Lung (tissue), 13 donors: ENCODE measurements around the gene SCAMP1. TPM values are rescaled to one million over a fixed set of nuclear protein-coding genes. Genes with fewer than 3 reads are reported as not detected.

Experiments
- ATAC-seq: fragments of 200-7000 bp; cut with Tn5 transposase; one replicate; pipeline ENCODE4 v1.9.1; 2020; ENCODE audit warnings: moderate number of reproducible peaks; ENCODE audit not compliant: insufficient read depth, low FRiP score
- DNase-seq, 3 donors: peaks; one replicate each; pipeline ENCODE4 v3.0.0-alpha.2; 2013 to 2017
- H3K27ac ChIP-seq, 2 donors: one replicate each; pipeline ENCODE4 v1.5.1; 2013; ENCODE audit warnings: mild to moderate bottlenecking in 2 of 2, moderate library complexity in 2 of 2, control low read depth in 1 of 2, inconsistent platforms in 1 of 2, low read depth in 1 of 2, low read length in 1 of 2
- H3K27me3 ChIP-seq, 3 donors: one replicate each; pipeline ENCODE4 v1.5.1; 2013; ENCODE audit warnings: low read length in 2 of 3; ENCODE audit not compliant: control insufficient read depth in 3 of 3, insufficient read depth in 3 of 3
- H3K36me3 ChIP-seq, 4 donors: one replicate each; pipeline ENCODE4 v1.5.1; 2013; ENCODE audit warnings: low read length in 4 of 4, mild to moderate bottlenecking in 1 of 4, moderate library complexity in 1 of 4; ENCODE audit not compliant: control insufficient read depth in 4 of 4, insufficient read depth in 4 of 4
- H3K4me1 ChIP-seq, 5 donors: one replicate each; pipeline ENCODE4 v1.5.1; 2013; ENCODE audit warnings: low read length in 5 of 5, mild to moderate bottlenecking in 2 of 5, moderate library complexity in 1 of 5; ENCODE audit not compliant: control insufficient read depth in 5 of 5, insufficient read depth in 5 of 5
- H3K4me3 ChIP-seq: one replicate; pipeline ENCODE4 v1.5.1; 2013; ENCODE audit warnings: mild to moderate bottlenecking, control low read depth, moderate library complexity
- H3K9ac ChIP-seq, 2 donors: one replicate each; pipeline ENCODE4 v1.5.1; 2013; ENCODE audit warnings: low read length in 2 of 2, control low read depth in 1 of 2; ENCODE audit not compliant: insufficient read depth in 1 of 2
- H3K9me3 ChIP-seq, 4 donors: one replicate each; pipeline ENCODE4 v1.5.1; 2013; ENCODE audit warnings: low read length in 3 of 4, mild to moderate bottlenecking in 1 of 4, moderate library complexity in 1 of 4; ENCODE audit not compliant: control insufficient read depth in 4 of 4, insufficient read depth in 3 of 4
- CTCF ChIP-seq: IDR thresholded peaks from 2 replicates; pipeline ENCODE4 v1.5.1; 2012; ENCODE audit warnings: mild to moderate bottlenecking; ENCODE audit errors: control extremely low read depth, extremely low read depth
- WGBS, 2 donors: extraction: QIAGEN DNeasy Blood & Tissue Kit; methylation state at CpG; one replicate each; pipeline ENCODE4 v1.1.7; 2013; 5-methylcytosine and 5-hydroxymethylcytosine counted together
- polyA plus RNA-seq, 2 donors: library from polyadenylated mRNA; stranded (reverse); fragments of 200-250 nt; gene quantifications; one replicate each; pipeline ENCODE4 v1.2.1, GENCODE V29; 2013
- small RNA-seq: library from RNA; depleted of rRNA; stranded (forward); fragments of <200 nt; gene quantifications from one replicate; pipeline ENCODE3, GENCODE V24; 2014; ENCODE audit warnings: low replicate concordance
- total RNA-seq, 2 donors: library from RNA; depleted of rRNA in 1 of 2; stranded (reverse); fragments of >200 nt in 1 of 2; gene quantifications; one replicate each; pipeline ENCODE4 v1.2.1, GENCODE V29; 2014 to 2021
- donor health status: control.
- donor health status: control.
- donor health status: Bipolar disorder and iron deficiency.
- donor health status: healthy.
- donor health status: DM: yes; HTN: yes; CAD: no.

Gene SCAMP1
- total and polyA plus RNA-seq, 4 donors: 7.7 to 45.8 (median 16.9) TPM

GRCh38 chr5:78527054-78527859, 166.8 kb downstream of the SCAMP1 start:
- H3K4me1 ChIP-seq: peaks cover 8 to 47% (median 14%) of the 10 kb centered on the region in 5 donors
- no peak overlapping the region for H3K4me3 ChIP-seq
- H3K27ac ChIP-seq: peak overlapping the region; percentile 41 to 82
- H3K27me3 ChIP-seq: no peaks in the 10 kb centered on the region
- peaks cover 0 to 4% (median 0%) of the 10 kb centered on the region in 4 donors for H3K36me3 ChIP-seq
- H3K9me3 ChIP-seq: peaks cover 0 to 1% (median 0%) of the 10 kb centered on the region in 4 donors
- WGBS, 2 donors: 42 to 45% methylated on average over 9 of the region's 9 CpGs
- DNase-seq (peak; percentile 78 to 93 (median 91)), ATAC-seq (peak; percentile 71)
- H3K9ac ChIP-seq: no peak overlapping the region
- no peak for TF ChIP-seq CTCF

GRCh38 chr5:78527925-78528324, 167.5 kb downstream of the SCAMP1 start:
- WGBS, 2 donors: 86 to 89% methylated on average over 3 of the region's 3 CpGs

More at GRCh38 chr5:78527925-78528324, 167.5 kb downstream of the SCAMP1 start:
- Histone ChIP-seq H3K36me3 (peaks cover 0 to 4% (median 0%) of the 10 kb centered on the region in 4 donors), H3K27me3 (no peaks in the 10 kb centered on the region), H3K27ac (peak overlapping the region; percentile 41 to 81), H3K9ac (peak overlapping the region in 1 of 2 donors; percentile 15), H3K9me3 (peaks cover 0 to under 1% (median 0%) of the 10 kb centered on the region in 4 donors), H3K4me3 (no peak overlapping the region), H3K4me1 (peaks cover 3 to 42% (median 14%) of the 10 kb centered on the region in 5 donors)
- no peak for TF ChIP-seq CTCF
- ATAC-seq (no peak), DNase-seq (no peak)

Small RNAs within 50 kb of the gene (small RNA-seq; reads per million reads assigned to genes)
- gene RF00019 (not detected), gene RNU6-183P (not detected)

Other genes starting within 250 kb of the SCAMP1 start
- 10 to 100 TPM; 39.0 to 50.4 TPM for gene AP3B1, start 65.9 kb upstream of the SCAMP1 start, total RNA-seq
- gene AP3B1, start 65.9 kb upstream of the SCAMP1 start, polyA plus RNA-seq: 10 to 100 TPM; 26.4 to 27.6 TPM